ENCODE measurements around the gene DCP2.

Gene DCP2

DNA sequence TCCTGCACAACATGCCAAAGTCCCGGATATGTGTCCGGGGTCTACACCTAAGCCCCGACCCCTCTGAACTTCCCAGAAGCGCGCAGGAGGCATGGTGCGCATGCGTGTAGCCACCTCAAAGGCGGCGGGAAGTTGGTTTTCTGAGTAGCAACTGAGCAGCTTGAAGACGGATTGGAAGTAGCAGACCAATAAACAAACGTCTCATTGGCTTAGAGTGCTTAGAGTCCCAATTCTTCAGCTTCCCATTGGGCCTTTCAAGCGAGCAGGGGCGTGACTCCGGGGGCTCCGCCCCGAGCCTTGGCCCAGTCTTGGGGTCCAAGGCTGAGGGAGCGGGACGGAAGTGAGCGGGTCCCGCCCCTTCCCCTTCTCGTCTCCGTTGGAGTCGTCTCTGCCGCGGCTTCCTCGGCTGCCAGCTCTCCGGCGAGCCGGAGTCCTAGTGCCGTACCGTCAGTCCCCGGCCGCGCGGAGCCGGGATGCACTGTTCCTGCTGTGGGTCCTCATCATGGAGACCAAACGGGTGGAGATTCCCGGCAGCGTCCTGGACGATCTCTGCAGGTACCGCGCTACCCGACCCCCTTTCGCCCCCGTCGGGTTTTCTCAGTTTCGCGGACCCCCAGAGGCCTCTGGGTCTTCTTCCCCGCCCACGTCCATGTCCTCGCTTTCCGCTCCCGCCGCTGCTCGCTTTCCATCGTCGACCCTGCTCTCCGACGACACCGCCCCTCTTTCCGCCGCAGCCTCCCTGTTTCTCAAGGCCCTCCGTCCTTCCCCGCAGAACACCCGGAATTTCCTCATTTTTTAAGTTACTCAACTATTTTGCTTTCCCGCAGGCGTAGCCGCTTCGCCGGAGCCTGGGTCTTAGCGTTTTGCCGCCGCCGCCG is at the start of gene DCP2:
Gene DCP2, plus strand, starts transcription at position 367 of the 878 bp plus-strand sequence. Its CDS starts 136 bp downstream, at position 503.
- H4K20me1 ChIP-seq (ENCODE audit: low read depth, low read length): peaks cover 16% of the 10 kb centered on the region; the same call in 1 of the 2 replicates
- 0 out of 2 replicates have a peak, but pooled peaks cover 4% of the 10 kb centered on the region for H3F3A ChIP-seq (ENCODE audit: insufficient read depth)
- no peaks in the 10 kb centered on the region for H3K27me3 ChIP-seq (ENCODE audit: low read length)
- peak within 1 kb of the TSS; percentile 57 for H2AFZ ChIP-seq (ENCODE audit: low read depth, low read length, severe bottlenecking)
- TF ChIP-seq EZH2phosphoT487 (conservative IDR thresholded peaks at IDR 0.05; ENCODE audit: low read length): no peak
- TF ChIP-seq CTCF (IDR thresholded peaks at IDR 0.05; ENCODE audit: insufficient read depth, low read length, poor library complexity, severe bottlenecking): no peak
- 0 out of 2 replicates have a peak, but pooled peaks cover 3% of the 10 kb centered on the region for H3K36me3 ChIP-seq (ENCODE audit: low read length)
- peak within 1 kb of the TSS; percentile 72 for H3K4me2 ChIP-seq (ENCODE audit: low read depth, low read length, poor library complexity, severe bottlenecking)
- H3K9me3 ChIP-seq (ENCODE audit: insufficient read depth, low read length): no peaks in the 10 kb centered on the region
- peak within 1 kb of the TSS; percentile 66 for H3K27ac ChIP-seq (ENCODE audit: low read depth, low read length)
- peaks cover 49% of the 10 kb centered on the region for H3K79me2 ChIP-seq (ENCODE audit: insufficient read depth, low read length)
- H3K4me3 ChIP-seq (ENCODE audit: insufficient read depth, low read length, poor library complexity, severe bottlenecking): peak within 1 kb of the TSS; percentile 98
- peak within 1 kb of the TSS; percentile 91 for H3K9ac ChIP-seq (ENCODE audit: low read length)
- H3K9me2 ChIP-seq (replicated peaks; ENCODE audit: insufficient read depth, low read length): no peaks in the 10 kb centered on the region

DNA sequence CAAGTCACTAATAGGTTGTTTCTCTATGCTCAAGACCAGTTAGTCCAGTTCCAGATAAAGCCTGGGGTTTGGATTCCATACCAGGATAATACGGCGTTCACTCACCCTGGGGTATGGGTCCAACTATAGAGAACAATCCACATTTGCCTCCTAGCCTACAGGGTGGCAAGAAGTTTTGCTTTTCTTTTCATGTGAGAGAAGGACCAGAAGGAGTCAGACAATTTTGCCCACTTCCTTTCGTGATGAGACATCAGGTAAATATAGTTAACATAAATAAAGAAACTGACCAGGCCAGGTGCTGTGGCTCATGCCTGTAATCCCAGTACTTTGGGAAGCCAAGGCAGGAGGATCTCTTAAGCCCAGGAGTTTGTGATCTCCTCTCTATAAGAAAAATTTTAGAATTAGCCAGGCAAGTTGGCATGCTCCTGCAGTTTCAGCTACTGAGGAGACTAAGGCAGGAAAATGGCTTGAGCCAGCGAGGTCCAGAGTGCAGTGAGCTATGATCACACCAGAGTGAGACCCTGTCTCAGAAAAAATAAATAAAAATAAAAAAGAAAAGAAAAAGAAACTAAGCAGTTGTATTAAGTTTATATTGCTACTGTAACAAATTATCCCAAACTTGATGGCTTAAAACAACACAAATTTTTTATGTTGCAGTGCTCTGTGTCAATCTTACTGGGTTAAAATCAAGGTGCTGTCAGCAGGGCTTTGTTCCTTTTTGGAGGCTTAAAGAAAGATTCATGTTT is 47.1 kb upstream of the DCP2 start:
- Histone ChIP-seq H3K9me3 (ENCODE audit: insufficient read depth, low read length) (no peaks in the 10 kb centered on the region), H3K79me2 (ENCODE audit: insufficient read depth, low read length) (no peaks in the 10 kb centered on the region), H2AFZ (ENCODE audit: low read depth, low read length, severe bottlenecking) (peak overlapping the region; percentile 8), H3K9me2 (replicated peaks; ENCODE audit: insufficient read depth, low read length) (no peaks in the 10 kb centered on the region), H3K36me3 (ENCODE audit: low read length) (no peaks in the 10 kb centered on the region), H3K4me3 (ENCODE audit: insufficient read depth, low read length, poor library complexity, severe bottlenecking) (no peak overlapping the region), H3K9ac (ENCODE audit: low read length) (peak overlapping the region; percentile 57), H4K20me1 (ENCODE audit: low read depth, low read length) (no peaks in the 10 kb centered on the region), H3F3A (ENCODE audit: insufficient read depth) (peaks cover 69% of the 10 kb centered on the region), H3K27me3 (ENCODE audit: low read length) (no peaks in the 10 kb centered on the region), H3K4me2 (ENCODE audit: low read depth, low read length, poor library complexity, severe bottlenecking) (peak overlapping the region; percentile 60), H3K27ac (ENCODE audit: low read depth, low read length) (peak overlapping the region; percentile 93)
- TF ChIP-seq EZH2phosphoT487 (conservative IDR thresholded peaks at IDR 0.05; ENCODE audit: low read length) (no peak), CTCF (IDR thresholded peaks at IDR 0.05; ENCODE audit: insufficient read depth, low read length, poor library complexity, severe bottlenecking) (no peak)

GRCh38 chr5:112930082-112930344 is 46.6 kb upstream of the DCP2 start:
- Histone ChIP-seq H2AFZ (ENCODE audit: low read depth, low read length, severe bottlenecking) (no peak overlapping the region), H3K9me3 (ENCODE audit: insufficient read depth, low read length) (no peaks in the 10 kb centered on the region), H3K27me3 (ENCODE audit: low read length) (no peaks in the 10 kb centered on the region), H3K79me2 (ENCODE audit: insufficient read depth, low read length) (no peaks in the 10 kb centered on the region), H3K9ac (ENCODE audit: low read length) (peak overlapping the region; percentile 57), H3K36me3 (ENCODE audit: low read length) (no peaks in the 10 kb centered on the region), H3K27ac (ENCODE audit: low read depth, low read length) (peak overlapping the region; percentile 93), H3K9me2 (replicated peaks; ENCODE audit: insufficient read depth, low read length) (no peaks in the 10 kb centered on the region), H3K4me2 (ENCODE audit: low read depth, low read length, poor library complexity, severe bottlenecking) (peak overlapping the region; percentile 60), H3F3A (ENCODE audit: insufficient read depth) (peaks cover 65% of the 10 kb centered on the region), H3K4me3 (ENCODE audit: insufficient read depth, low read length, poor library complexity, severe bottlenecking) (no peak overlapping the region), H4K20me1 (ENCODE audit: low read depth, low read length) (no peaks in the 10 kb centered on the region)
- TF ChIP-seq CTCF (IDR thresholded peaks at IDR 0.05; ENCODE audit: insufficient read depth, low read length, poor library complexity, severe bottlenecking) (no peak), EZH2phosphoT487 (conservative IDR thresholded peaks at IDR 0.05; ENCODE audit: low read length) (no peak)

Data from SU-DHL-6 (cell line).